H9 (cell line): ENCODE measurements around the gene PIP5K1C. TPM values are rescaled to one million over a fixed set of nuclear protein-coding genes. Genes with fewer than 3 reads are reported as not detected.

ENCODE experiments used
- DNase-seq: peaks from one replicate; pipeline ENCODE4 v3.0.0-alpha.2; 2017
- H2AFZ ChIP-seq: one replicate; pipeline ENCODE4 v1.6.1; 2013; ENCODE audit warnings: mild to moderate bottlenecking, low read length, control low read depth, moderate library complexity
- H2AK5ac ChIP-seq: 2 replicates; pipeline ENCODE4 v1.6.1; 2013; ENCODE audit warnings: low read length, control low read depth, mixed read lengths; ENCODE audit not compliant: insufficient read length
- H2BK120ac ChIP-seq: one replicate; pipeline ENCODE4 v1.6.1; 2013; ENCODE audit warnings: low read depth, mild to moderate bottlenecking, low read length, control low read depth, inconsistent platforms; ENCODE audit not compliant: poor library complexity, severe bottlenecking
- H2BK12ac ChIP-seq: 2 replicates; pipeline ENCODE4 v1.6.1; 2013; ENCODE audit warnings: low read length, control low read depth, mixed read lengths, low read depth; ENCODE audit not compliant: insufficient read length
- H2BK15ac ChIP-seq: 2 replicates; pipeline ENCODE4 v1.6.1; 2013; ENCODE audit warnings: low read depth, low read length, control low read depth
- H2BK20ac ChIP-seq: one replicate; pipeline ENCODE4 v1.6.1; 2013; ENCODE audit warnings: low read depth, mild to moderate bottlenecking, low read length, control low read depth, inconsistent platforms; ENCODE audit not compliant: poor library complexity, severe bottlenecking
- H2BK5ac ChIP-seq: 2 replicates; pipeline ENCODE4 v1.6.1; 2013; ENCODE audit warnings: low read length, control low read depth, mixed read lengths; ENCODE audit not compliant: insufficient read length
- H3K14ac ChIP-seq: 2 replicates; pipeline ENCODE4 v1.6.1; 2013; ENCODE audit warnings: low read length, control low read depth; ENCODE audit not compliant: insufficient read depth
- H3K18ac ChIP-seq: 2 replicates; pipeline ENCODE4 v1.6.1; 2013; ENCODE audit warnings: low read depth, mild to moderate bottlenecking, mixed read lengths, low read length, control low read depth; ENCODE audit not compliant: insufficient read length
- H3K23ac ChIP-seq: 2 replicates; pipeline ENCODE4 v1.6.1; 2013; ENCODE audit warnings: low read length, control low read depth, mixed read lengths, low read depth; ENCODE audit not compliant: insufficient read length
- H3K23me2 ChIP-seq: 2 replicates; pipeline ENCODE4 v1.6.1; 2013; ENCODE audit warnings: low read depth, mild to moderate bottlenecking, mixed read lengths, low read length, control low read depth; ENCODE audit not compliant: insufficient read length, poor library complexity, severe bottlenecking
- H3K27ac ChIP-seq: 2 replicates; pipeline ENCODE4 v1.5.1; 2013; ENCODE audit warnings: low read length, control low read depth, mixed read lengths, low read depth; ENCODE audit not compliant: insufficient read length
- H3K27me3 ChIP-seq: 2 replicates; pipeline ENCODE4 v1.6.1; 2013; ENCODE audit warnings: low read length, control low read depth, inconsistent platforms; ENCODE audit not compliant: insufficient read depth
- H3K4ac ChIP-seq: 2 replicates; pipeline ENCODE4 v1.6.1; 2013; ENCODE audit warnings: low read depth, mild to moderate bottlenecking, control low read depth, inconsistent platforms, low read length, moderate library complexity
- H3K4me1 ChIP-seq: 2 replicates; pipeline ENCODE4 v1.6.1; 2013; ENCODE audit warnings: low read length, control low read depth, inconsistent platforms; ENCODE audit not compliant: insufficient read depth
- H3K4me2 ChIP-seq: 2 replicates; pipeline ENCODE4 v1.6.1; 2013; ENCODE audit warnings: low read length, control low read depth, mixed read lengths; ENCODE audit not compliant: insufficient read length, insufficient read depth
- H3K56ac ChIP-seq: 2 replicates; pipeline ENCODE4 v1.6.1; 2013; ENCODE audit warnings: low read depth, mild to moderate bottlenecking, mixed read lengths, low read length, control low read depth; ENCODE audit not compliant: insufficient read length
- H3K79me1 ChIP-seq: 2 replicates; pipeline ENCODE4 v1.6.1; 2013; ENCODE audit warnings: low read depth, mild to moderate bottlenecking, moderate library complexity, low read length, control low read depth, inconsistent platforms; ENCODE audit not compliant: insufficient read depth, poor library complexity, severe bottlenecking
- H3K79me2 ChIP-seq: 2 replicates; pipeline ENCODE4 v1.6.1; 2013; ENCODE audit warnings: low read length, control low read depth, inconsistent platforms; ENCODE audit not compliant: insufficient read depth
- H3K9ac ChIP-seq: 2 replicates; pipeline ENCODE4 v1.6.1; 2013; ENCODE audit warnings: low read length, control low read depth, mixed read lengths; ENCODE audit not compliant: insufficient read length; ENCODE audit errors: extremely low read depth
- H3K9me3 ChIP-seq: one replicate; pipeline ENCODE4 v1.6.1; 2013; ENCODE audit warnings: low read depth, low read length, inconsistent platforms; ENCODE audit not compliant: control insufficient read depth
- H3T11ph ChIP-seq: one replicate; pipeline ENCODE4 v1.6.1; 2013; ENCODE audit warnings: mild to moderate bottlenecking, low read length, control low read depth, inconsistent platforms
- H4K20me1 ChIP-seq: one replicate; pipeline ENCODE4 v1.6.1; 2013; ENCODE audit not compliant: control insufficient read depth, insufficient read length, insufficient read depth
- H4K5ac ChIP-seq: 2 replicates; pipeline ENCODE4 v1.6.1; 2013; ENCODE audit warnings: low read depth, mild to moderate bottlenecking, mixed read lengths, low read length, control low read depth; ENCODE audit not compliant: insufficient read length
- H4K8ac ChIP-seq: replicated peaks from 2 replicates; pipeline ENCODE4 v1.6.1; 2013; ENCODE audit warnings: low read length, control low read depth, mixed read lengths, low read depth; ENCODE audit not compliant: insufficient read length
- H4K91ac ChIP-seq: 2 replicates; pipeline ENCODE4 v1.6.1; 2013; ENCODE audit warnings: low read depth, mild to moderate bottlenecking, moderate library complexity, mixed read lengths, low read length, control low read depth; ENCODE audit not compliant: insufficient read length
- H3K27ac Mint-ChIP-seq, 3 experiments: 2 replicates in 2 of 3; 3 replicates in 1 of 3; pipeline ENCODE4 v1.8.0; 2020 to 2021; ENCODE audit warnings: mixed read lengths in 3 of 3, mild to moderate bottlenecking in 1 of 3, moderate library complexity in 1 of 3
- H3K27me3 Mint-ChIP-seq: 2 replicates; pipeline ENCODE4 v1.8.0; 2021; ENCODE audit warnings: low read depth, mild to moderate bottlenecking, moderate library complexity, mixed read lengths
- H3K36me3 Mint-ChIP-seq, 3 experiments: 2 replicates in 2 of 3; 3 replicates in 1 of 3; pipeline ENCODE4 v1.8.0; 2020 to 2021; ENCODE audit warnings: low read depth in 3 of 3, mixed read lengths in 3 of 3; ENCODE audit not compliant: insufficient read depth in 1 of 3
- H3K4me1 Mint-ChIP-seq, 2 experiments: 2 replicates each; pipeline ENCODE4 v1.8.0; 2020; ENCODE audit warnings: mixed read lengths in 2 of 2
- H3K4me3 Mint-ChIP-seq, 2 experiments: 2 replicates in 1 of 2; 3 replicates in 1 of 2; pipeline ENCODE4 v1.8.0; 2020 to 2021; ENCODE audit warnings: mild to moderate bottlenecking in 2 of 2, mixed read lengths in 2 of 2, moderate library complexity in 1 of 2
- H3K9me3 Mint-ChIP-seq, 2 experiments: 2 replicates in 1 of 2; 3 replicates in 1 of 2; pipeline ENCODE4 v1.8.0; 2020; ENCODE audit warnings: mild to moderate bottlenecking in 2 of 2, mixed read lengths in 2 of 2, moderate library complexity in 1 of 2
- WGBS: extraction: QIAGEN DNeasy Blood & Tissue Kit; methylation state at CpG from one replicate; pipeline ENCODE4 v1.1.7; 2013; ENCODE audit warnings: missing lambda C conversion rate, low lambda C conversion rate, mixed read lengths; ENCODE audit not compliant: insufficient read length; ENCODE audit errors: extremely low coverage; 5-methylcytosine and 5-hydroxymethylcytosine counted together
- total RNA-seq: library from RNA; stranded (reverse); gene quantifications from 2 replicates; pipeline ENCODE4 v1.2.1, GENCODE V29; 2021
- TF ChIP-seq, protein P1 (sequence below): fragments of 200-600 bp; sonication (generic); conservative IDR thresholded peaks from 3 replicates; pipeline ENCODE4 v1.8.0; 2021; ENCODE audit warnings: antibody characterized with exemption, mild to moderate bottlenecking

Gene PIP5K1C
- total RNA-seq, 1 experiment from 2014 or later = 41.7 TPM

DNA sequence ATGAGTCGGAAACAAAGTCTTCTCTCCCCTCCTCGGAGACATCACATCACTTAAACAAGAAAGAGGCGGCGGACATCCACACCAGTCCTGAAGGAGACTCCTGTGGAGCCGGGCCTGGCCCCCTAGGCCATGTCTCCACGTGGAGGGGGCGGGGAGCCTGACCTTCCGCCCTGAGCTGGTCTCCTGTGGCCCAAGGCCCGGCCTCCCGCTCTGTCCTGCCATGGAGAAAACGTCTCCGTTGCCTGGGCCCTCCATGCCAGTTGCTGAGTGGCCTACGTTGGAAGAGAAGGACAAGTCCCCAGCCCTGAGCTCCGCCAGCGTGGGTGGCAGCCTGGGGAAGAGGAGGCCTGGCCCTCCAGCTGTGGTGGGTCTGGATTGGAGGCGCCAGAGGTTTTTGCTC is 68.2 kb downstream of the PIP5K1C start:
- H3K9me3 Mint-ChIP-seq = no peaks in the 10 kb centered on the region; a peak in 1 of 5 replicates
- Histone ChIP-seq H2AK5ac (no peak overlapping the region), H3K4me1 (no peaks in the 10 kb centered on the region), H3K14ac (no peak overlapping the region; the same call in 1 of the 2 replicates), H2BK12ac (no peak overlapping the region), H4K8ac (no peak overlapping the region), H2BK120ac (no peak overlapping the region), H3K27me3 (no peaks in the 10 kb centered on the region), H2BK5ac (no peak overlapping the region), H4K5ac (no peak overlapping the region), H2BK15ac (no peak overlapping the region), H3K27ac (no peak overlapping the region), H3K56ac (no peak overlapping the region), H3K4ac (no peak overlapping the region), H3K9ac (no peak overlapping the region), H3K9me3 (no peaks in the 10 kb centered on the region), H4K91ac (no peak overlapping the region), H3T11ph (no peak overlapping the region), H3K79me2 (no peaks in the 10 kb centered on the region), H3K4me2 (no peak overlapping the region), H3K23ac (no peak overlapping the region), H3K79me1 (no peaks in the 10 kb centered on the region), H2AFZ (no peak overlapping the region), H4K20me1 (no peaks in the 10 kb centered on the region), H3K23me2 (no peaks in the 10 kb centered on the region), H2BK20ac (no peak overlapping the region), H3K18ac (no peak overlapping the region)
- H3K4me3 Mint-ChIP-seq = no peak overlapping the region
- DNase-seq = no peak
- TF ChIP-seq, protein P1, sequence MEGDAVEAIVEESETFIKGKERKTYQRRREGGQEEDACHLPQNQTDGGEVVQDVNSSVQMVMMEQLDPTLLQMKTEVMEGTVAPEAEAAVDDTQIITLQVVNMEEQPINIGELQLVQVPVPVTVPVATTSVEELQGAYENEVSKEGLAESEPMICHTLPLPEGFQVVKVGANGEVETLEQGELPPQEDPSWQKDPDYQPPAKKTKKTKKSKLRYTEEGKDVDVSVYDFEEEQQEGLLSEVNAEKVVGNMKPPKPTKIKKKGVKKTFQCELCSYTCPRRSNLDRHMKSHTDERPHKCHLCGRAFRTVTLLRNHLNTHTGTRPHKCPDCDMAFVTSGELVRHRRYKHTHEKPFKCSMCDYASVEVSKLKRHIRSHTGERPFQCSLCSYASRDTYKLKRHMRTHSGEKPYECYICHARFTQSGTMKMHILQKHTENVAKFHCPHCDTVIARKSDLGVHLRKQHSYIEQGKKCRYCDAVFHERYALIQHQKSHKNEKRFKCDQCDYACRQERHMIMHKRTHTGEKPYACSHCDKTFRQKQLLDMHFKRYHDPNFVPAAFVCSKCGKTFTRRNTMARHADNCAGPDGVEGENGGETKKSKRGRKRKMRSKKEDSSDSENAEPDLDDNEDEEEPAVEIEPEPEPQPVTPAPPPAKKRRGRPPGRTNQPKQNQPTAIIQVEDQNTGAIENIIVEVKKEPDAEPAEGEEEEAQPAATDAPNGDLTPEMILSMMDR = no peak
- no peaks in the 10 kb centered on the region for H3K27me3 Mint-ChIP-seq
- H3K27ac Mint-ChIP-seq = no peak overlapping the region
- H3K36me3 Mint-ChIP-seq = peaks cover 0 to 7% (median 7%) of the 10 kb centered on the region in 3 experiments; a peak in 5 of 7 replicates
- no CpG with 5 or more reads among the region's 16 CpGs for WGBS
- no peaks in the 10 kb centered on the region for H3K4me1 Mint-ChIP-seq
